NB4 (cell line): Measurements from ENCODE around the gene ADAD2.

Experiments
- DNase-seq: peaks from one replicate; pipeline ENCODE4 v3.0.0; 2010; ENCODE audit warnings: low read depth
- H3K4me3 ChIP-seq: one replicate; pipeline ENCODE4 v1.5.1; 2011; ENCODE audit warnings: mild to moderate bottlenecking, low read depth, low read length, moderate library complexity
- CTCF ChIP-seq: IDR thresholded peaks from one replicate; pipeline ENCODE4 v1.5.1; 2012; ENCODE audit warnings: low read depth, low read length
- MAX ChIP-seq: IDR thresholded peaks from 2 replicates; pipeline ENCODE4 v1.6.1; 2011; ENCODE audit warnings: low read depth, low read length
- MYC ChIP-seq: IDR thresholded peaks from 2 replicates; pipeline ENCODE4 v1.6.1; 2011; ENCODE audit warnings: low read depth, low read length
- POLR2A ChIP-seq: IDR thresholded peaks from 2 replicates; pipeline ENCODE4 v1.6.1; 2011; ENCODE audit warnings: mild to moderate bottlenecking; ENCODE audit not compliant: insufficient read length; ENCODE audit errors: extremely low read depth

Gene ADAD2

GRCh38 chr16:84228256-84228838 lies 37.4 kb downstream of the ADAD2 start:
- H3K4me3 ChIP-seq, result no peak overlapping the region
- TF ChIP-seq MYC, result peak; percentile 22
- no peak for TF ChIP-seq POLR2A
- TF ChIP-seq MAX, result no peak
- peak; percentile 97 for DNase-seq

- TF ChIP-seq POLR2A (no peak), MYC (no peak), CTCF (no peak), MAX (no peak)
- no peak overlapping the region for H3K4me3 ChIP-seq
- no peak for DNase-seq
Observed at GRCh38 chr16:84229471-84229870, 38.5 kb downstream of the ADAD2 start.

- DNase-seq, result no peak
- no peak overlapping the region for H3K4me3 ChIP-seq
- no peak for TF ChIP-seq POLR2A
- TF ChIP-seq MAX, result no peak
- no peak for TF ChIP-seq CTCF
- TF ChIP-seq MYC, result no peak
Observed at GRCh38 chr16:84232060-84232459, 41.1 kb downstream of the ADAD2 start.

GRCh38 chr16:84232969-84233368 lies 42.0 kb downstream of the ADAD2 start:
- no peak for DNase-seq
- TF ChIP-seq MAX, result no peak
- no peak for TF ChIP-seq CTCF
- no peak for TF ChIP-seq POLR2A
- TF ChIP-seq MYC, result no peak
- H3K4me3 ChIP-seq, result no peak overlapping the region

- no peak for TF ChIP-seq MYC
- TF ChIP-seq CTCF, result no peak
- TF ChIP-seq MAX, result no peak
- no peak for TF ChIP-seq POLR2A
- no peak overlapping the region for H3K4me3 ChIP-seq
- no peak for DNase-seq
Observed at GRCh38 chr16:84233748-84234147, 42.8 kb downstream of the ADAD2 start.

GRCh38 chr16:84234321-84235241 lies 43.6 kb downstream of the ADAD2 start:
- no peak for TF ChIP-seq MAX
- TF ChIP-seq MYC, result no peak
- no peak for TF ChIP-seq CTCF
- no peak for TF ChIP-seq POLR2A
- DNase-seq, result no peak
- no peak overlapping the region for H3K4me3 ChIP-seq
